C4-2B (cell line): ENCODE measurements around the gene ARHGAP4.

Experiments used
- H3K27ac ChIP-seq: fragments of 450-650 bp; 2 replicates; pipeline ENCODE4 v1.5.1; 2017
- ZFX ChIP-seq: fragments of 450-650 bp; IDR thresholded peaks from 2 replicates; pipeline ENCODE4 v1.6.1; 2017
- TF ChIP-seq, protein P1 (sequence below): fragments of 450-650 bp; conservative IDR thresholded peaks from 2 replicates; pipeline ENCODE4 v1.5.1; 2017; ENCODE audit warnings: mild to moderate bottlenecking

The ARHGAP4 gene

DNA sequence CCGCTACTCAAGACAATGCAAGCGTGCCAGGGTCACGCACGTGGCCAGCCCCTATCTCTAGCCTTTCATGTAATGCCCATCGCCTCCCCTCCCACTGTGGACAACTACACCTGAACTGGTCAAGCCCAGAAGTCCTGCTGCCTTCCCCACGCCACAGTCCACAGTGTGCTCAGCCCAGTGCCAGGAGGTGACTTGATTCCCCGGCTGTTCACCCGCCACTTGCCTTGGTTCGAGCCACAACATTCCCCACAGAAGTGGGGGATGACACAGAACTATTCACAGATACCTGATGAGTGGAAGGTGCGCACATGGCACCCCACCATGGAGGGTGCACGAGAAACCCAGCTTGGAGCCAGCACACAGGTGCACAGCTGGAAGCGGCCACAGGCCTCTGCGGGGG lies 6.8 kb downstream of the ARHGAP4 start:
- no peak for TF ChIP-seq ZFX
- TF ChIP-seq, protein P1, sequence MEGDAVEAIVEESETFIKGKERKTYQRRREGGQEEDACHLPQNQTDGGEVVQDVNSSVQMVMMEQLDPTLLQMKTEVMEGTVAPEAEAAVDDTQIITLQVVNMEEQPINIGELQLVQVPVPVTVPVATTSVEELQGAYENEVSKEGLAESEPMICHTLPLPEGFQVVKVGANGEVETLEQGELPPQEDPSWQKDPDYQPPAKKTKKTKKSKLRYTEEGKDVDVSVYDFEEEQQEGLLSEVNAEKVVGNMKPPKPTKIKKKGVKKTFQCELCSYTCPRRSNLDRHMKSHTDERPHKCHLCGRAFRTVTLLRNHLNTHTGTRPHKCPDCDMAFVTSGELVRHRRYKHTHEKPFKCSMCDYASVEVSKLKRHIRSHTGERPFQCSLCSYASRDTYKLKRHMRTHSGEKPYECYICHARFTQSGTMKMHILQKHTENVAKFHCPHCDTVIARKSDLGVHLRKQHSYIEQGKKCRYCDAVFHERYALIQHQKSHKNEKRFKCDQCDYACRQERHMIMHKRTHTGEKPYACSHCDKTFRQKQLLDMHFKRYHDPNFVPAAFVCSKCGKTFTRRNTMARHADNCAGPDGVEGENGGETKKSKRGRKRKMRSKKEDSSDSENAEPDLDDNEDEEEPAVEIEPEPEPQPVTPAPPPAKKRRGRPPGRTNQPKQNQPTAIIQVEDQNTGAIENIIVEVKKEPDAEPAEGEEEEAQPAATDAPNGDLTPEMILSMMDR = no peak
- no peak overlapping the region for H3K27ac ChIP-seq

DNA sequence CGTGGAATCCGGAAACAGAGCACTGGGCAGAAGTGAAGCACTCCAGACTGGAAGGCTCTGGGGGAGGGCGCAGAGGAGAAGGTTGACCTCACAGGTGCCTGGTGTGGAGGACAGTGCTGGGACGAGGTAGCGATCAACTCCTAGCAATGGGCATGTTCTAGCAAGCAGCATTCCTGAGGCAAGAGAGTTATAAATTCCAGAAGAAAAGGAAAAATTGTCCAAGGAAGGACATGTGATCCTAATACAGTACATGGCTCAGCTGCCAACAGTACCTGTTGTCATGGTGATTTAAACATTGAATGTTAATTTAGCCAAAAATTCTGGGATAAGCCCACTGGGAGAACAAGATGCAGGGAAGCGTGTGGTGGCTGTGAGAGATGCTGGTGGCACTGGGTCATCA lies 8.2 kb downstream of the ARHGAP4 start:
- TF ChIP-seq ZFX = no peak
- TF ChIP-seq, protein P1 = no peak

DNA sequence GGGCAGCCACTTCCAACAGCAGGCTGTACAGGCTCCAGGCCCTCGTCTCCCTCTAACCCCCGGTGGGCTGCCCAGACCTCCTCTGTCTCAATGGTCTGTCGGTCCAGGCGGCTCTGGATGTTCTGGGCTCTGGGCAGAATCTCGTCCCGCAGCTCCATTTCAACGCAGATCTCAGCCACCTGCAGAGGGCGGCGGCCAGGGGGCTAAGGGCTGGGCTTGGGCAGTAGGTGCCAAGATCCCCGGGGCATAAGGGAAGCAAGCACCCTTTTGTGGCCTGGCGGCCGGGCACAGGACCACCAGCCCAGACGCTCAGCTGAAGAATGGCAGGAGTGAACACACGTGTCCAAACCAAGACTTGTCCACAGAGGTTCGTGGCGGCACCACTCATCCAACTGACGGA lies 12.4 kb downstream of the ARHGAP4 start:
- TF ChIP-seq, protein P1 = no peak
- TF ChIP-seq ZFX = no peak
- H3K27ac ChIP-seq = no peak overlapping the region

More for the DNA sequence above, 8.2 kb downstream of the ARHGAP4 start:
- no peak overlapping the region for H3K27ac ChIP-seq

DNA sequence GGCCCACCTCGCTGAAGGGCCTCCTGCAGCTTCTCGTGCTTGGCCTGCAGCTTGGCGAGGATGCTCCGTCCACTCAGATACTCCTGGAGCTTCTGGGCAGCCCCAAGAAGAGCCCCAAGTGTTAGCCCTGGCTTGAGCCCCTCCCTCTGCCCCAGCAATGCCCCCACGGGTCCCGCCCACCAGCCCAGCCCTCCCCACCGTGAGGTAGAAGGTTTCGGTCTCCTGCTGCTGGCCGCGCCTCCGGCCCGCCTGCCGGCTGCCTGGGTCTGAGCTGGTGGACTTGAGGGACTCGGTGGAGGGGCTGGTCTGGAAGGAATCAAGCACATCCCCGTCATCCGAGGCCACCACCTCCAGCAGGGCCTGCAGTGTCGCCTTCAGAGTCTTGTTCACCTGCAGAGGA lies 12.9 kb downstream of the ARHGAP4 start:
- H3K27ac ChIP-seq = no peak overlapping the region
- TF ChIP-seq, protein P1 = no peak
- no peak for TF ChIP-seq ZFX

DNA sequence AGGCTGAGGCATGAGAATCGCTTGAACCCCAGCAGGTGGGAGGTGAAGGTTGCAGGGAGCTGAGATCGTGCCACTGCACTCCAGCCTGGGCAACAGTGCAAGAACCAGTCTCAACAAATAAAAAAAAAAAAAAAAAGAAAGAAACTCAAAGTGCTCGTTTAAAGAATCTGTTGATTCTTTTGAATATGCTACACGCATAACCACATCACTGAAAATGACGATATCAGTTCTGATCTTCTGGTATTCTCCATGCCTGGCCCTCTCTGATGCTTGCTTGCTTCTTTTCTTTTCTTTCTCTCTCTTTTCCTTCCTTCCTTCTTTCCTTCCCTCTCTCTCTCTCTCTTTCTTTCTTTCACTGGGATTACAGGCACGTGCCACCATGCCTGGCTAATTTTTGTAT lies 14.3 kb downstream of the ARHGAP4 start:
- H3K27ac ChIP-seq = no peak overlapping the region

DNA sequence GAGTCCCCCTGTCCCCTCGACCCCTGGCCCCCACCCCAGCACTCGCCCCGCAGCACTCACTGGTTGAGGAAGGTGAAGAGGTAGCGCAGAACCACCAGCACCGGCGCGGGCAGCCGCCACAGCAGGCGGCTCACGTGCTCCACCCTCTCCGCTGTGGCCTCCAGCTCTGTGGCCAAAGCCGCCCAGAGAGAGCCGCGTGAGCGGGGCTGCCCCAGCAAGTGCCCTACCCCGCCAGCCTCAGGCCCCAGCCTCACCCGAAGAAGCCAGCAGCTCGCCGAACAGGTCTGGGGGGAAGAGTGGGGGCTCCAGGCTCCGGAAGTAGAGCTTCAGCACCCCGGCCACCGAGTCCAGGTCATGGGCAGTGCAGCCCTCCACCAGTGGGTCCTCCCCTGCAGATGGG lies 15.6 kb downstream of the ARHGAP4 start:
- no peak overlapping the region; the same call in 1 of the 2 replicates for H3K27ac ChIP-seq
- TF ChIP-seq ZFX = no peak
- TF ChIP-seq, protein P1 = no peak

More for the DNA sequence above, 14.3 kb downstream of the ARHGAP4 start:
- TF ChIP-seq, protein P1 = no peak
- no peak for TF ChIP-seq ZFX

DNA sequence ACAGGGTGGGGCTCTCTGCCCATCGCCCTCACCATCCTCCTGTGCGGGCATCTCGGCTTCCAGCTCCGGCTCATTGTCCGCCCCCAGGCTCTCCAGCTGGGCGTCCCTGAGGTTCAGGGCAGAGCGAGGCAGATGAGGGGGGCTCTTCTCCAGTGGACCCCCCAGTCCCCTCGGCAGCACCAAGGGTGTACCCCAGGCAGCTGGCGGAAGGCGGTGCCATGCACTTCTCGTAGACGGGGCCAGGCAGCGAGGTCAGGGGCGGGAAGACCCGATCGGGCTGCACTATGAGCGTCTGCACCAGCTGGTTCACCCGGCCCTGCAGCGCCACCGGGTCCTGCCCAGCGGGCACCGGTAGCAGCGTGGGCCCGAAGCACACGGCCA lies 16.1 kb downstream of the ARHGAP4 start:
- TF ChIP-seq, protein P1 = no peak
- no peak for TF ChIP-seq ZFX
- no peak overlapping the region; the same call in 1 of the 2 replicates for H3K27ac ChIP-seq
